ENCODE data around the gene NRXN3.

NRXN3 gene

GRCh38 chr14:79328863-79329262 is 1158.7 kb downstream of the NRXN3 start:
- no peak for DNase-seq

- no peak for DNase-seq
Observed at GRCh38 chr14:79331830-79332229, 1161.7 kb downstream of the NRXN3 start.

GRCh38 chr14:79332504-79333197 is 1162.5 kb downstream of the NRXN3 start:
- no peak for DNase-seq

GRCh38 chr14:79333198-79333546 is 1163.0 kb downstream of the NRXN3 start:
- no peak for DNase-seq

- DNase-seq = no peak
Observed at GRCh38 chr14:79334272-79334671, 1164.1 kb downstream of the NRXN3 start.

- DNase-seq = no peak
Observed at GRCh38 chr14:79337761-79338160, 1167.6 kb downstream of the NRXN3 start.

GRCh38 chr14:79342942-79343341 is 1172.8 kb downstream of the NRXN3 start:
- DNase-seq = no peak

- no peak for DNase-seq
Observed at GRCh38 chr14:79351011-79351410, 1180.8 kb downstream of the NRXN3 start.

GRCh38 chr14:79352076-79352630 is 1182.0 kb downstream of the NRXN3 start:
- DNase-seq = no peak

- DNase-seq = no peak
Observed at GRCh38 chr14:79354336-79354735, 1184.2 kb downstream of the NRXN3 start.

GRCh38 chr14:79356040-79356439 is 1185.9 kb downstream of the NRXN3 start:
- no peak for DNase-seq

- DNase-seq = no peak
Observed at GRCh38 chr14:79357307-79357706, 1187.1 kb downstream of the NRXN3 start.

GRCh38 chr14:79363291-79363690 is 1193.1 kb downstream of the NRXN3 start:
- no peak for DNase-seq

- no peak for DNase-seq
Observed at GRCh38 chr14:79369359-79370332, 1199.5 kb downstream of the NRXN3 start.

- no peak for DNase-seq
Observed at GRCh38 chr14:79370969-79371368, 1200.8 kb downstream of the NRXN3 start.

GRCh38 chr14:79373451-79373850 is 1203.3 kb downstream of the NRXN3 start:
- DNase-seq = no peak

- DNase-seq = no peak
Observed at GRCh38 chr14:79375356-79375755, 1205.2 kb downstream of the NRXN3 start.

- no peak for DNase-seq
Observed at GRCh38 chr14:79376557-79376956, 1206.4 kb downstream of the NRXN3 start.

GRCh38 chr14:79378020-79378419 is 1207.8 kb downstream of the NRXN3 start:
- no peak for DNase-seq

- no peak for DNase-seq
Observed at GRCh38 chr14:79379266-79379665, 1209.1 kb downstream of the NRXN3 start.

GRCh38 chr14:79383031-79383430 is 1212.9 kb downstream of the NRXN3 start:
- no peak for DNase-seq

GRCh38 chr14:79383475-79383874 is 1213.3 kb downstream of the NRXN3 start:
- DNase-seq = no peak

GRCh38 chr14:79395061-79395460 is 1224.9 kb downstream of the NRXN3 start:
- no peak for DNase-seq
